ENCODE data around the gene VWCE.
"Not testable (repeated sequence)": the region's sequence is repeated elsewhere in the genome, so short reads cannot be mapped to it uniquely, and the experiment has no call there.

Gene VWCE

DNA sequence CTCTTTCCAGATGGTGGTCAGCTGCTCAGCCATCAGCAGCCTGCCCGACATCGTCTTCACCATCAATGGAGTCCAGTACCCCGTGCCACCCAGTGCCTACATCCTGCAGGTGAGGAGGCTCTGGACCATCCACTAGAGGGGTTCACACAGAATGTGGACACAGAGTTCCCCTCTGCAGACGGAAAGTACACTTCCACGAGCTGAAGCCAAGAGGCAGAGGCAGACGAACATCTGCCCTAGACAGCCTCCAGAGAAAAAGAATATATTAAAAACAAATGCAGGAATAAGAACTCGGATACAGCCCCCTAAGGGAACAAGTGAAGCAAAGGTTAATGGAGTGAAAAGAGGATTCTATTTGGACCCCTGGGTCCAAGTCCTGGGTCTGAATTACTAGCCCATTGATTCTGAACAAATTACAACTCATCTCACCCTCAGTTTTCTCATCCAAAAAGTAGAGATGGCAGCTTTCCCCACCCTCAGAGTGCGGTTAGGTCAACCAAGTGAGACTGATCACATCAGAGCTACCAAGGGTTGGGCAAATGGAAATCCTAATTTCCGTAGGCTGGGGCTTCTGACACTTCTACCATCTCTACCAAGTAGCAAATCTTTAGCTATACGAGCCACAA lies 83.7 kb downstream of the VWCE start:
- DNase-seq (ENCODE audit: low read depth in 3 of 3), result not testable (repeated sequence)

DNA sequence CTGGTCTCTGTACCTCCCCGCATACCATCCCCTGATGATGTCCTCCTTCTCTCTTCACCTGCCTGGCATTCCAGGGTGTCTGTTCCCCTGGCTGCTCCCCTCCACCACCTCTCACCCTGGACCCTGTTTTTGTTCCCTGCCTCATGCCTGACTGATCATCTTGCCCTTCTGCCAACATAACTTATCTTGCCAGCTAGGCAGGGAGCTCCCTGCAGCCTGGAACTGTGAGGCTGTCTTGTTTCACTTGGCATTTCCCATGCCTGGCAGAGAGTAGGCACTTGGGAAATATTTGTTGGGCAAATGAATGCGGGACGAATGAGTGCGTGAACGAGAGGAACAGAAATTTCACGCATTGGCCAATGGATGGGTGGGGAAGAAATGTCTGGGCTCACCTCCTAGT lies 84.5 kb downstream of the VWCE start:
- DNase-seq (ENCODE audit: low read depth in 3 of 3), result not testable (repeated sequence)
